HuH-7 (cell line): ENCODE results near the gene RGS18.
"Not testable (repeated sequence)": the region's sequence is repeated elsewhere in the genome, so short reads cannot be mapped to it uniquely, and the experiment has no call there.

Experiments used
- DNase-seq: peaks from one replicate; pipeline ENCODE4 v3.0.0; 2011; ENCODE audit warnings: low spot score

The RGS18 gene

GRCh38 chr1:192158181-192158580, at the start of gene RGS18:
Gene RGS18, plus strand, starts transcription at chr1:192158462. Its CDS starts 176 bp downstream, at chr1:192158638.
- no peak for DNase-seq

- DNase-seq, result no peak
Observed at GRCh38 chr1:192109576-192109975, 48.7 kb upstream of the RGS18 start.

- no peak for DNase-seq
Observed at GRCh38 chr1:192115000-192115399, 43.3 kb upstream of the RGS18 start.

GRCh38 chr1:192118881-192119405, 39.3 kb upstream of the RGS18 start:
- DNase-seq, result no peak

GRCh38 chr1:192119701-192120100, 38.6 kb upstream of the RGS18 start:
- DNase-seq, result no peak

GRCh38 chr1:192122668-192123067, 35.6 kb upstream of the RGS18 start:
- no peak for DNase-seq

- DNase-seq, result no peak
Observed at GRCh38 chr1:192123212-192123611, 35.0 kb upstream of the RGS18 start.

- DNase-seq, result no peak
Observed at GRCh38 chr1:192126030-192126619, 32.1 kb upstream of the RGS18 start.

GRCh38 chr1:192130175-192130574, 28.1 kb upstream of the RGS18 start:
- no peak for DNase-seq

GRCh38 chr1:192130865-192131264, 27.4 kb upstream of the RGS18 start:
- DNase-seq, result not testable (repeated sequence)

- no peak for DNase-seq
Observed at GRCh38 chr1:192131914-192132313, 26.3 kb upstream of the RGS18 start.

- no peak for DNase-seq
Observed at GRCh38 chr1:192133350-192133926, 24.8 kb upstream of the RGS18 start.

- no peak for DNase-seq
Observed at GRCh38 chr1:192140382-192140781, 17.9 kb upstream of the RGS18 start.

GRCh38 chr1:192147221-192147620, 11.0 kb upstream of the RGS18 start:
- no peak for DNase-seq

- DNase-seq, result no peak
Observed at GRCh38 chr1:192147696-192148095, 10.6 kb upstream of the RGS18 start.

- DNase-seq, result no peak
Observed at GRCh38 chr1:192151176-192151575, 7.1 kb upstream of the RGS18 start.

GRCh38 chr1:192153276-192153675, 5.0 kb upstream of the RGS18 start:
- no peak for DNase-seq

- no peak for DNase-seq
Observed at GRCh38 chr1:192157067-192157466, 1.2 kb upstream of the RGS18 start.

GRCh38 chr1:192159014-192159413, 752 bp downstream of the RGS18 start:
- DNase-seq, result no peak

GRCh38 chr1:192159781-192160180, 1.5 kb downstream of the RGS18 start:
- no peak for DNase-seq

GRCh38 chr1:192160196-192160595, 1.9 kb downstream of the RGS18 start:
- DNase-seq, result no peak

GRCh38 chr1:192161976-192162375, 3.7 kb downstream of the RGS18 start:
- DNase-seq, result no peak

- no peak for DNase-seq
Observed at GRCh38 chr1:192162376-192162775, 4.1 kb downstream of the RGS18 start.

- not testable (repeated sequence) for DNase-seq
Observed at GRCh38 chr1:192165002-192165401, 6.7 kb downstream of the RGS18 start.
